K562 (cell line): Measurements from ENCODE around the gene HMCN1. TPM values are rescaled to one million over a fixed set of nuclear protein-coding genes. Genes with fewer than 3 reads are reported as not detected.

Source experiments
- BCLAF1 ChIP-seq, 2 experiments: fragments of 450-650 bp in 1 of 2; IDR thresholded peaks; 2 replicates each; pipeline ENCODE4 v1.6.1; 2011 to 2017; ENCODE audit warnings: low read depth in 2 of 2, antibody characterized with exemption in 1 of 2, borderline replicate concordance in 1 of 2, low read length in 1 of 2, mild to moderate bottlenecking in 1 of 2, mixed read lengths in 1 of 2; ENCODE audit not compliant: control insufficient read depth in 1 of 2
- CREB5 ChIP-seq: fragments of 250-450 bp; sonication (Bioruptor Pico); IDR thresholded peaks from 2 replicates; pipeline ENCODE4 v1.5.0; 2020; ENCODE audit warnings: mild to moderate bottlenecking
- GATAD2B ChIP-seq: fragments of 450-650 bp; IDR thresholded peaks from 2 replicates; pipeline ENCODE4 v1.6.1; 2017; ENCODE audit warnings: mild to moderate bottlenecking, borderline replicate concordance
- HIVEP1 ChIP-seq: fragments of 250-450 bp; sonication (Bioruptor Pico); IDR thresholded peaks from 2 replicates; pipeline ENCODE4 v1.4.0; 2020; ENCODE audit warnings: mild to moderate bottlenecking
- HMG20A ChIP-seq: fragments of 450-650 bp; formaldehyde crosslinking; conservative IDR thresholded peaks from 2 replicates; pipeline ENCODE4 v1.4.0; 2020; ENCODE audit warnings: mild to moderate bottlenecking, mixed read lengths
- MCM5 ChIP-seq: fragments of 450-650 bp; IDR thresholded peaks from 2 replicates; pipeline ENCODE4 v1.6.1; 2016; ENCODE audit warnings: low read depth
- MYNN ChIP-seq, 2 experiments: sonication (generic); formaldehyde crosslinking in 1 of 2; IDR thresholded peaks; 2 replicates each; pipeline versions ENCODE4 v1.5.0 to v1.6.1; 2016 to 2020; ENCODE audit warnings: antibody characterized with exemption in 1 of 2, missing genetic modification reagents in 1 of 2
- PATZ1 ChIP-seq: fragments of 250-450 bp; sonication (Bioruptor Pico); IDR thresholded peaks from 2 replicates; pipeline ENCODE4 v1.5.0; 2020; ENCODE audit warnings: mild to moderate bottlenecking, borderline replicate concordance
- TBL1XR1 ChIP-seq, 2 experiments: IDR thresholded peaks; 2 replicates each; pipeline ENCODE4 v1.6.1; 2012; ENCODE audit warnings: improper control_type of control experiment in 2 of 2, low read length in 2 of 2, mild to moderate bottlenecking in 1 of 2
- TEAD4 ChIP-seq, 2 experiments: sonication (generic) in 1 of 2; formaldehyde crosslinking in 1 of 2; IDR thresholded peaks; 2 replicates each; pipeline versions ENCODE4 v1.6.1 to v1.8.0; 2012 to 2022; ENCODE audit warnings: borderline replicate concordance in 1 of 2, inconsistent platforms in 1 of 2, low read length in 1 of 2, mild to moderate bottlenecking in 1 of 2, missing genetic modification reagents in 1 of 2
- ZFP91 ChIP-seq: sonication (generic); formaldehyde crosslinking; IDR thresholded peaks from 2 replicates; pipeline ENCODE4 v1.8.0; 2022; ENCODE audit warnings: mild to moderate bottlenecking, missing genetic modification reagents
- ZMIZ1 ChIP-seq, 2 experiments: fragments of 150-350 bp in 1 of 2; IDR thresholded peaks; 2 replicates each; pipeline ENCODE4 v1.6.1; 2012 to 2016; ENCODE audit warnings: low read depth in 2 of 2, low read length in 2 of 2, mild to moderate bottlenecking in 1 of 2, moderate library complexity in 1 of 2
- ZNF146 ChIP-seq: IDR thresholded peaks from one replicate; pipeline ENCODE4 v1.6.1; 2018; ENCODE audit warnings: missing compliant biosample characterization; ENCODE audit not compliant: unreplicated experiment
- polyA plus RNA-seq, 8 experiments: library from polyadenylated mRNA; depleted of rRNA in 4 of 8; stranded (reverse) in 5 of 8; unstranded in 3 of 8; fragments of >200 nt; fragmentation: Nextera tagmentation in 2 of 8; fragmentation: Illumina TruSeq in 1 of 8; extraction: Ambion mirVana in 2 of 8; extraction: Trizol in 1 of 8; gene quantifications; 2 replicates each; pipeline versions ENCODE4 v1.2.1 to v1.2.3, GENCODE V29; 2011 to 2014; ENCODE audit warnings: inconsistent platforms in 1 of 8, missing spikeins in 1 of 8
- total RNA-seq, 7 experiments: library from RNA; depleted of rRNA in 6 of 7; stranded (reverse); fragments of >200 nt in 6 of 7; fragmentation: Illumina TruSeq in 2 of 7; extraction: Trizol in 2 of 7; gene quantifications; 2 replicates each; pipeline versions ENCODE4 v1.2.1 to v1.2.3, GENCODE V29; 2011 to 2021; ENCODE audit warnings: low replicate concordance in 1 of 7

Gene HMCN1
- total and polyA plus RNA-seq, 9 of the 15 experiments (the other 6 are each of a cell fraction or from before 2014, with no cell fraction given) = 0.07 to 0.36 (median 0.21) TPM

- no peak for TF ChIP-seq BCLAF1 (IDR thresholded peaks at IDR 0.05; ENCODE audit: borderline replicate concordance in 1 of 2, control insufficient read depth in 1 of 2, low read depth in 2 of 2, low read length in 1 of 2)
- peak; percentile 65; the same call in 1 of the 2 replicates for TF ChIP-seq MYNN (IDR thresholded peaks at IDR 0.05)
- no peak for TF ChIP-seq MYNN (CRISPR knock-in tag; IDR thresholded peaks at IDR 0.05)
- TF ChIP-seq TEAD4 (IDR thresholded peaks at IDR 0.05; ENCODE audit: low read length) = peak; percentile 95
- no peak for TF ChIP-seq TEAD4 (CRISPR knock-in tag; IDR thresholded peaks at IDR 0.05; ENCODE audit: borderline replicate concordance)
- TF ChIP-seq MCM5 = no peak
- TF ChIP-seq TBL1XR1 (IDR thresholded peaks at IDR 0.05; ENCODE audit: low read length in 2 of 2) = peak in 1 of 2 experiments; percentile 68; a peak in 2 of 4 replicates
- TF ChIP-seq GATAD2B = peak; percentile 66
- TF ChIP-seq PATZ1 (CRISPR knock-in tag) = no peak
- TF ChIP-seq CREB5 (CRISPR knock-in tag) = no peak
- no peak for TF ChIP-seq ZNF146 (CRISPR knock-in tag)
- TF ChIP-seq HIVEP1 (CRISPR knock-in tag) = no peak
- TF ChIP-seq HMG20A = no peak
- TF ChIP-seq ZMIZ1 (IDR thresholded peaks at IDR 0.05; ENCODE audit: low read depth in 2 of 2, low read length in 2 of 2) = peak in 1 of 2 experiments; percentile 69; a peak in 2 of 4 replicates
- TF ChIP-seq ZFP91 (CRISPR knock-in tag) = no peak
These were observed 312.4 kb downstream of the HMCN1 start (continued) for GRCh38 chr1:186046437-186047211.
